Hematopoietic multipotent progenitor cell treated with erythropoietin and hydrocortisone succinate and interleukin-3 and kit ligand, for 6 days (in vitro differentiated cells): ENCODE results near the gene SMYD5.
"Not testable (repeated sequence)": the region's sequence is repeated elsewhere in the genome, so short reads cannot be mapped to it uniquely, and the experiment has no call there.

Experiments used
- DNase-seq: peaks from one replicate; pipeline ENCODE4 v3.0.0-alpha.2; 2015

The SMYD5 gene

GRCh38 chr2:73214120-73215035 lies at the start of gene SMYD5:
TSS of gene SMYD5 (plus strand) at chr2:73214245. CDS start at chr2:73214267, 22 bp downstream.
- peak; percentile 95 for DNase-seq

GRCh38 chr2:73165978-73166377 lies 48.1 kb upstream of the SMYD5 start:
- DNase-seq = not testable (repeated sequence)

- not testable (repeated sequence) for DNase-seq
These were observed 47.2 kb upstream of the SMYD5 start for GRCh38 chr2:73166813-73167212.

- not testable (repeated sequence) for DNase-seq
These were observed 45.7 kb upstream of the SMYD5 start for GRCh38 chr2:73168348-73168747.

GRCh38 chr2:73170341-73170740 lies 43.7 kb upstream of the SMYD5 start:
- DNase-seq = not testable (repeated sequence)

- DNase-seq = no peak
These were observed 41.1 kb upstream of the SMYD5 start for GRCh38 chr2:73172963-73173362.

- DNase-seq = no peak
These were observed 40.3 kb upstream of the SMYD5 start for GRCh38 chr2:73173781-73174180.

- no peak for DNase-seq
These were observed 39.8 kb upstream of the SMYD5 start for GRCh38 chr2:73174244-73174643.

- no peak for DNase-seq
These were observed 38.9 kb upstream of the SMYD5 start for GRCh38 chr2:73174941-73175662.

GRCh38 chr2:73175663-73176204 lies 38.3 kb upstream of the SMYD5 start:
- peak; percentile 90 for DNase-seq

- peak; percentile 42 for DNase-seq
These were observed 37.7 kb upstream of the SMYD5 start for GRCh38 chr2:73176205-73176880.

GRCh38 chr2:73176881-73177644 lies 37.0 kb upstream of the SMYD5 start:
- DNase-seq = peak; percentile 90

- no peak for DNase-seq
These were observed 36.3 kb upstream of the SMYD5 start for GRCh38 chr2:73177645-73178255.

- DNase-seq = no peak
These were observed 28.1 kb upstream of the SMYD5 start for GRCh38 chr2:73185965-73186364.

- no peak for DNase-seq
These were observed 26.5 kb upstream of the SMYD5 start for GRCh38 chr2:73187549-73187948.

- no peak for DNase-seq
These were observed 16.5 kb upstream of the SMYD5 start for GRCh38 chr2:73197579-73197978.

- DNase-seq = not testable (repeated sequence)
These were observed 13.8 kb upstream of the SMYD5 start for GRCh38 chr2:73200281-73200680.

- peak; percentile 30 for DNase-seq
These were observed 11.6 kb upstream of the SMYD5 start, which contains the start of gene NOTO for GRCh38 chr2:73202156-73203054. TSS of gene NOTO (plus strand) at chr2:73202574. CDS start at chr2:73202667, 93 bp downstream.

- DNase-seq = peak; percentile 13
These were observed 10.9 kb upstream of the SMYD5 start for GRCh38 chr2:73203055-73203681.

- DNase-seq = no peak
These were observed 8.4 kb upstream of the SMYD5 start for GRCh38 chr2:73205611-73206010.
